PC-9 (cell line): ENCODE results near the gene MARCHF3. TPM values are rescaled to one million over a fixed set of nuclear protein-coding genes. Genes with fewer than 3 reads are reported as not detected.

Experiments
- BruUV-seq: library from RNA; stranded (reverse); fragments of 400-500 nt; replicated peaks from 2 replicates; lab custom pipeline; 2021; lab: Mats Ljungman, UMichigan
- CTCF ChIA-PET: fragments of 300-600 bp; sonication (Branson Sonifier 250); formaldehyde crosslinking; loops from one replicate; lab custom pipeline; 2022; ENCODE audit warnings: antibody characterized with exemption; lab: Charles Lee
- POLR2A ChIA-PET: fragments of 300-600 bp; sonication (Branson Sonifier 250); formaldehyde crosslinking; loops from one replicate; lab custom pipeline; 2022; ENCODE audit warnings: antibody characterized with exemption; ENCODE audit not compliant: unreplicated experiment; lab: Charles Lee
- DNase-seq, 2 experiments: peaks; one replicate each; pipeline versions ENCODE4 v3.0.0 to v3.0.0-alpha.2; 2015 to 2022; ENCODE audit warnings: mixed read lengths in 1 of 2
- H2AFZ ChIP-seq: fragments of 200-600 bp; sonication (generic); 2 replicates; pipeline ENCODE4 v1.8.1; 2017; ENCODE audit warnings: antibody characterized with exemption
- H3F3A ChIP-seq: fragments of 200-600 bp; sonication (generic); 2 replicates; pipeline ENCODE4 v1.8.1; 2017; ENCODE audit warnings: antibody characterized with exemption, mild to moderate bottlenecking, low read depth; ENCODE audit not compliant: insufficient read depth
- H3K27ac ChIP-seq: fragments of 200-600 bp; sonication (generic); 2 replicates; pipeline ENCODE4 v1.6.1; 2016; ENCODE audit warnings: mixed run types
- H3K27me3 ChIP-seq: fragments of 200-600 bp; sonication (generic); 2 replicates; pipeline ENCODE4 v1.6.1; 2016; ENCODE audit warnings: low read depth, mixed run types; ENCODE audit not compliant: insufficient read depth
- H3K36me3 ChIP-seq: fragments of 200-600 bp; sonication (generic); 2 replicates; pipeline ENCODE4 v1.6.1; 2016; ENCODE audit warnings: low read depth, mixed run types
- H3K4me1 ChIP-seq: fragments of 200-600 bp; sonication (generic); replicated peaks from 2 replicates; pipeline ENCODE4 v1.6.1; 2016; ENCODE audit warnings: mixed run types; ENCODE audit not compliant: insufficient read depth
- H3K4me2 ChIP-seq: fragments of 200-600 bp; sonication (generic); 2 replicates; pipeline ENCODE4 v1.6.1; 2017; ENCODE audit warnings: mixed run types
- H3K4me3 ChIP-seq: fragments of 200-600 bp; sonication (generic); 2 replicates; pipeline ENCODE4 v1.6.1; 2016; ENCODE audit warnings: mixed run types
- H3K79me2 ChIP-seq: fragments of 200-600 bp; sonication (generic); 2 replicates; pipeline ENCODE4 v1.6.1; 2017; ENCODE audit warnings: low read depth, mixed run types
- H3K9me2 ChIP-seq: fragments of 200-600 bp; sonication (generic); 2 replicates; pipeline ENCODE4 v1.8.1; 2017; ENCODE audit warnings: mild to moderate bottlenecking; ENCODE audit not compliant: insufficient read depth
- H3K9me3 ChIP-seq: fragments of 200-600 bp; sonication (generic); 2 replicates; pipeline ENCODE4 v1.8.1; 2016; ENCODE audit warnings: low read depth; ENCODE audit not compliant: insufficient read depth
- H4K20me1 ChIP-seq: fragments of 200-600 bp; sonication (generic); 2 replicates; pipeline ENCODE4 v1.8.1; 2017; ENCODE audit not compliant: insufficient read depth
- EZH2 ChIP-seq: fragments of 200-600 bp; sonication (generic); IDR thresholded peaks from 2 replicates; pipeline ENCODE4 v1.8.0; 2017; ENCODE audit warnings: antibody characterized with exemption, low read depth
- intact Hi-C: fragments of 100-400 bp; cut with micrococcal nuclease; formaldehyde crosslinking; loops from one replicate; pipeline ENCODE4 v1.10.0; 2022; ENCODE audit not compliant: unreplicated experiment
- total RNA-seq: library from RNA; stranded (reverse); gene quantifications from 2 replicates; pipeline ENCODE4 v1.2.3, GENCODE V29; 2021
- TF ChIP-seq, protein P1 (sequence below): fragments of 200-600 bp; sonication (generic); conservative IDR thresholded peaks from 2 replicates; pipeline ENCODE4 v1.6.1; 2017; ENCODE audit warnings: mixed run types, antibody characterized with exemption, mild to moderate bottlenecking, moderate library complexity

Gene MARCHF3
- total RNA-seq, 1 experiment from 2014 or later, result 0.35 TPM

DNA sequence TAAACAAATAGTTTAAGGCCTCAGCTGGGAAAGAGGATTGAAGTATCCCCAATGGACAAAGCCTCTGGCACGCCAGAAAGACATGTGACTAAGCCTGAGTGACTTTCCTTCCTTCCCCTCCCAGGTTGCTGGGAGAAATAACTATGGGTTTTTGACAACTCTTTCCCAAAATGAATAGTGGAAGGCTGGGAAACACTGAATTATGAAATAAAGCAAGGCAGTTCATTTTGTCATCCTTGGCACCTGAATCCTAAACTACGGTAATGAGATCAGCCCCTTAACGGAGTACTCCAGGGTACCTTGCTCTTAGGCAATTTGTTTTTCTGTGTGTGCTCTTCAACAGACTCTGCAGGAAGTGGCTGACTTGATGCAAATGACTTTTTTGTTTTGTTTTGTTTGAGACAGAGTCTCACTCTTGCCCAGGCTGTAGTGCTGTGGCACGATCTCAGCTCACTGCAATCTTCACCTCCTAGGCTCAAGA lies 178.2 kb downstream of the MARCHF3 start:
- no TSS peak for BruUV-seq
- Histone ChIP-seq H3K79me2 (no peaks in the 10 kb centered on the region), H3K9me2 (no peaks in the 10 kb centered on the region), H3K27me3 (no peaks in the 10 kb centered on the region), H3K4me3 (no peak overlapping the region), H3F3A (no peaks in the 10 kb centered on the region), H4K20me1 (no peaks in the 10 kb centered on the region), H3K4me2 (no peak overlapping the region), H3K9me3 (no peaks in the 10 kb centered on the region), H3K27ac (no peak overlapping the region), H2AFZ (no peak overlapping the region), H3K36me3 (no peaks in the 10 kb centered on the region), H3K4me1 (no peaks in the 10 kb centered on the region)
- no peak for DNase-seq
- intact Hi-C loops, result no loop called here
- POLR2A ChIA-PET, result no interaction called here
- no peak for TF ChIP-seq EZH2
- TF ChIP-seq, protein P1, sequence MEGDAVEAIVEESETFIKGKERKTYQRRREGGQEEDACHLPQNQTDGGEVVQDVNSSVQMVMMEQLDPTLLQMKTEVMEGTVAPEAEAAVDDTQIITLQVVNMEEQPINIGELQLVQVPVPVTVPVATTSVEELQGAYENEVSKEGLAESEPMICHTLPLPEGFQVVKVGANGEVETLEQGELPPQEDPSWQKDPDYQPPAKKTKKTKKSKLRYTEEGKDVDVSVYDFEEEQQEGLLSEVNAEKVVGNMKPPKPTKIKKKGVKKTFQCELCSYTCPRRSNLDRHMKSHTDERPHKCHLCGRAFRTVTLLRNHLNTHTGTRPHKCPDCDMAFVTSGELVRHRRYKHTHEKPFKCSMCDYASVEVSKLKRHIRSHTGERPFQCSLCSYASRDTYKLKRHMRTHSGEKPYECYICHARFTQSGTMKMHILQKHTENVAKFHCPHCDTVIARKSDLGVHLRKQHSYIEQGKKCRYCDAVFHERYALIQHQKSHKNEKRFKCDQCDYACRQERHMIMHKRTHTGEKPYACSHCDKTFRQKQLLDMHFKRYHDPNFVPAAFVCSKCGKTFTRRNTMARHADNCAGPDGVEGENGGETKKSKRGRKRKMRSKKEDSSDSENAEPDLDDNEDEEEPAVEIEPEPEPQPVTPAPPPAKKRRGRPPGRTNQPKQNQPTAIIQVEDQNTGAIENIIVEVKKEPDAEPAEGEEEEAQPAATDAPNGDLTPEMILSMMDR, result no peak
- CTCF ChIA-PET, result interaction anchor here (0.5 kb wide), 1 partner anchor 310 kb away, joined by 5 read pairs; no protein-coding TSS in a partner anchor

DNA sequence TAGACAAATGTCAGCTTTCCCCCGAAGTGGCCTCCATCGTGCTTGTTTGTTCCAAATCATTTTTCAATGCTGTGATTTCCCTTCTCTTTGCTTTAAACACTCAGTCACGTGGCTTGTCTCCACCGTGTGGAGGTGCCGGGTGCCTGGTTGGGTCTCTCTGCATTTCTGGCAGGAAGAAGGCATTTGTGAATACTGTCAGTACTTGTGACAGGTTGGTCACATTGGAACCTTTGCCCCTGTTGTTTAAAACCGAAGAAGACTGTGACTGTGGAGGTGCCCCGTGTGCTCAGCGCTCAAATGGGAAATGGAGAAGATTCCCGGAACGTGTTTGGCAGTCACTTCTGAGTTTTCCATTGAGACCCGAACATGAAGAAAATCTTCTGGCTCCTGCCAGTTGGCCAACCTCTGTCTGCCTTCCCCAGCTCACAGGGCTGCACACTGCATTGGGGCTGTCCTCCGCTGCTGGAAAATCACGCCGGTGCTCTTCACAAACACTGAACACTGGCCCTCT lies 178.8 kb downstream of the MARCHF3 start:
- no peaks in the 10 kb centered on the region for H3K36me3 ChIP-seq
- no peaks in the 10 kb centered on the region for H3K27me3 ChIP-seq
- H2AFZ ChIP-seq, result no peak overlapping the region
- no peak overlapping the region for H3K4me3 ChIP-seq
- intact Hi-C loops, result no loop called here
- TF ChIP-seq, protein P1, result no peak
- TF ChIP-seq EZH2, result no peak
- no peaks in the 10 kb centered on the region for H3K79me2 ChIP-seq
- H3F3A ChIP-seq, result no peaks in the 10 kb centered on the region
- no TSS peak for BruUV-seq
- no peaks in the 10 kb centered on the region for H3K4me1 ChIP-seq
- H3K27ac ChIP-seq, result no peak overlapping the region
- DNase-seq, result no peak
- no peaks in the 10 kb centered on the region for H3K9me2 ChIP-seq
- no peak overlapping the region for H3K4me2 ChIP-seq
- POLR2A ChIA-PET, result no interaction called here
- no peaks in the 10 kb centered on the region for H3K9me3 ChIP-seq
- CTCF ChIA-PET, result interaction anchor here (0.5 kb wide), 1 partner anchor 309 kb away, joined by 5 read pairs; no protein-coding TSS in a partner anchor
- no peaks in the 10 kb centered on the region for H4K20me1 ChIP-seq

DNA sequence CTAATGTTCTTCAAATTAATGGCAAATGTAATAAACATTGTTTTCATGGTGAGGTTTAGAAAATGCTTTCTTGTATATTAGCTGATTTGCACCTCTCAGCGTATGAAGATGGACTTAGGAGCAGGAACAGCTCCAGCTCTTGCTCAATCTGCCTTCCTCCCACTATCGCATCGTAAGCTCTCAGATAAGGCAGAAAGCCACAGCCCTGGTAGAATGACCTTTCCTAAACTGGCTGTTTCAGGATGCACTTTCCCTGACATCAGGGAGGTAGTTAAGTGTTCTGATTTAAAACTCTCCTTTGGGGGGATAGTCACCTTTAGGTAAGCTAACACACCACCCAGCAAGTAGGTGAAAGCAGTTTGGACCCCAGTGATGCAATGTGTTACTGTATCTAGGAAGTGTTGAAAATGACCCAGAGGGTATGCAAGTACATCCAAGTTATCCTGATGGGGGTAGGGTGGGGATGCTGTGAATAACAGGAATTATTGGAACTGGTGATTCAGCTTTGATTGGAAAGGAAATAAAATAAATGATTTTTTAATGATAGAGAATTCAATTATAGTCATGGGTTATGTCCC lies 181.2 kb downstream of the MARCHF3 start:
- Histone ChIP-seq H3K36me3 (no peaks in the 10 kb centered on the region), H3K27me3 (no peaks in the 10 kb centered on the region), H3K4me1 (no peaks in the 10 kb centered on the region), H3K9me3 (no peaks in the 10 kb centered on the region), H2AFZ (no peak overlapping the region), H3K4me2 (no peak overlapping the region), H3F3A (no peaks in the 10 kb centered on the region), H3K4me3 (no peak overlapping the region), H3K79me2 (no peaks in the 10 kb centered on the region), H3K9me2 (no peaks in the 10 kb centered on the region), H3K27ac (no peak overlapping the region), H4K20me1 (no peaks in the 10 kb centered on the region)
- ChIA-PET POLR2A (no interaction called here), CTCF (no interaction called here)
- TF ChIP-seq, protein P1, result no peak
- intact Hi-C loops, result no loop called here
- DNase-seq, result no peak
- no TSS peak for BruUV-seq
